PC-3 (cell line): ENCODE data around the gene PDE2A. TPM values are rescaled to one million over a fixed set of nuclear protein-coding genes. Genes with fewer than 3 reads are reported as not detected.

ENCODE experiments used
- ATAC-seq: fragments of 200-7000 bp; cut with Tn5 transposase; 2 replicates; pipeline ENCODE4 v1.9.1; 2020; ENCODE audit warnings: mild to moderate bottlenecking, moderate library complexity
- BruUV-seq: library from RNA; stranded (reverse); fragments of 400-500 nt; replicated peaks from 2 replicates; lab custom pipeline; 2021; lab: Mats Ljungman, UMichigan
- CTCF ChIA-PET: fragments of 300-600 bp; sonication (Branson Sonifier 250); formaldehyde crosslinking; loops from one replicate; lab custom pipeline; 2022; ENCODE audit warnings: antibody characterized with exemption; lab: Charles Lee
- POLR2A ChIA-PET: fragments of 300-600 bp; sonication (Branson Sonifier 250); formaldehyde crosslinking; loops from one replicate; lab custom pipeline; 2022; ENCODE audit warnings: antibody characterized with exemption; ENCODE audit not compliant: unreplicated experiment; lab: Charles Lee
- DNase-seq: peaks from one replicate; pipeline ENCODE4 v3.0.0-alpha.2; 2015
- H2AFZ ChIP-seq: fragments of 300-600 bp; sonication (generic); 2 replicates; pipeline ENCODE4 v1.6.0; 2016; ENCODE audit warnings: antibody characterized with exemption, low read length
- H3F3A ChIP-seq: fragments of 300-600 bp; sonication (generic); one replicate; pipeline ENCODE4 v1.6.0; 2017; ENCODE audit warnings: antibody characterized with exemption, low read length, control low read depth, mild to moderate bottlenecking; ENCODE audit not compliant: unreplicated experiment
- H3K27ac ChIP-seq: fragments of 300-600 bp; sonication (generic); 2 replicates; pipeline ENCODE4 v1.5.1; 2016; ENCODE audit warnings: mild to moderate bottlenecking, low read length
- H3K27me3 ChIP-seq: fragments of 300-600 bp; sonication (generic); 2 replicates; pipeline ENCODE4 v1.6.1; 2016; ENCODE audit warnings: low read length, mixed read lengths
- H3K36me3 ChIP-seq: fragments of 300-600 bp; sonication (generic); 2 replicates; pipeline ENCODE4 v1.6.1; 2016; ENCODE audit warnings: low read depth, mixed run types, low read length, mixed read lengths
- H3K4me1 ChIP-seq: fragments of 300-600 bp; sonication (generic); 2 replicates; pipeline ENCODE4 v1.5.1; 2016; ENCODE audit warnings: low read length; ENCODE audit not compliant: insufficient read depth
- H3K4me2 ChIP-seq: fragments of 300-600 bp; sonication (generic); 2 replicates; pipeline ENCODE4 v1.6.0; 2016; ENCODE audit warnings: low read length
- H3K4me3 ChIP-seq: fragments of 300-600 bp; sonication (generic); 2 replicates; pipeline ENCODE4 v1.5.1; 2016; ENCODE audit warnings: mild to moderate bottlenecking, low read length, mixed read lengths
- H3K79me2 ChIP-seq: fragments of 300-600 bp; sonication (generic); 2 replicates; pipeline ENCODE4 v1.6.1; 2017; ENCODE audit warnings: low read length, mixed read lengths
- H3K9ac ChIP-seq: fragments of 300-600 bp; sonication (generic); 2 replicates; pipeline ENCODE4 v1.6.0; 2016; ENCODE audit warnings: mild to moderate bottlenecking, low read length
- H3K9me2 ChIP-seq: fragments of 300-600 bp; sonication (generic); replicated peaks from 2 replicates; pipeline ENCODE4 v1.6.1; 2016; ENCODE audit warnings: mixed run types, low read length, mixed read lengths
- H3K9me3 ChIP-seq: fragments of 300-600 bp; sonication (generic); 2 replicates; pipeline ENCODE4 v1.6.1; 2016; ENCODE audit warnings: low read length, mixed read lengths
- H4K20me1 ChIP-seq: fragments of 300-600 bp; sonication (generic); 2 replicates; pipeline ENCODE4 v1.6.1; 2016; ENCODE audit warnings: low read length, mixed read lengths
- CTCF ChIP-seq: fragments of 300-600 bp; sonication (generic); conservative IDR thresholded peaks from 2 replicates; pipeline ENCODE4 v1.5.1; 2017; ENCODE audit warnings: antibody characterized with exemption, low read depth, mild to moderate bottlenecking, low read length
- EZH2 ChIP-seq: fragments of 300-600 bp; sonication (generic); IDR thresholded peaks from one replicate; pipeline ENCODE4 v1.6.1; 2017; ENCODE audit warnings: antibody characterized with exemption, mild to moderate bottlenecking, low read length; ENCODE audit not compliant: unreplicated experiment
- EZH2phosphoT487 ChIP-seq: fragments of 300-600 bp; sonication (generic); IDR thresholded peaks from 2 replicates; pipeline ENCODE4 v1.6.1; 2018; ENCODE audit warnings: mild to moderate bottlenecking, antibody characterized with exemption, low read length, borderline replicate concordance
- intact Hi-C: fragments of 100-400 bp; cut with micrococcal nuclease; formaldehyde crosslinking; loops from 2 replicates; pipeline ENCODE4 v1.9.0; 2023
- total RNA-seq: library from RNA; depleted of rRNA; stranded (reverse); fragments of >200 nt; gene quantifications from 2 replicates; pipeline ENCODE4 v1.2.3, GENCODE V29; 2014

The PDE2A gene
- total RNA-seq, 1 experiment from 2014 or later = 2.6 TPM

GRCh38 chr11:72671152-72672099 is 2.8 kb downstream of the PDE2A start:
- Histone ChIP-seq H3K4me3 (no peak overlapping the region), H3K79me2 (no peaks in the 10 kb centered on the region), H3K4me1 (no peaks in the 10 kb centered on the region), H3K9me3 (no peaks in the 10 kb centered on the region; the same call in 1 of the 2 replicates), H3K36me3 (no peaks in the 10 kb centered on the region), H3K27ac (no peak overlapping the region), H2AFZ (no peak overlapping the region), H3K4me2 (no peak overlapping the region), H3F3A (no peaks in the 10 kb centered on the region), H3K9ac (no peak overlapping the region), H3K9me2 (no peaks in the 10 kb centered on the region), H4K20me1 (no peaks in the 10 kb centered on the region), H3K27me3 (peaks cover 42% of the 10 kb centered on the region)
- POLR2A ChIA-PET = interaction anchor here (0.6 kb wide), 1 partner anchor 13 kb away, joined by 3 read pairs; no protein-coding TSS in a partner anchor
- TF ChIP-seq EZH2phosphoT487 (no peak), CTCF (no peak), EZH2 (no peak)
- ATAC-seq = no peak
- BruUV-seq = no TSS peak
- DNase-seq = no peak
- intact Hi-C loops = no loop called here
- CTCF ChIA-PET = no interaction called here

GRCh38 chr11:72670041-72670440 is 4.2 kb downstream of the PDE2A start:
- intact Hi-C loops = no loop called here
- Histone ChIP-seq H3F3A (no peaks in the 10 kb centered on the region), H4K20me1 (no peaks in the 10 kb centered on the region), H3K4me3 (no peak overlapping the region), H3K36me3 (no peaks in the 10 kb centered on the region), H3K4me2 (no peak overlapping the region), H3K9me3 (no peaks in the 10 kb centered on the region; the same call in 1 of the 2 replicates), H2AFZ (no peak overlapping the region), H3K79me2 (no peaks in the 10 kb centered on the region), H3K27ac (no peak overlapping the region), H3K9me2 (no peaks in the 10 kb centered on the region), H3K4me1 (no peaks in the 10 kb centered on the region), H3K9ac (no peak overlapping the region), H3K27me3 (peaks cover 30% of the 10 kb centered on the region)
- no TSS peak for BruUV-seq
- POLR2A ChIA-PET = no interaction called here
- CTCF ChIA-PET = no interaction called here
- TF ChIP-seq EZH2 (no peak), CTCF (no peak), EZH2phosphoT487 (no peak)
- DNase-seq = no peak
- ATAC-seq = no peak

- Histone ChIP-seq H3K4me3 (no peak overlapping the region), H3K4me2 (no peak overlapping the region), H3K9ac (no peak overlapping the region), H3K27me3 (peaks cover 25% of the 10 kb centered on the region), H3K27ac (no peak overlapping the region), H3K9me2 (no peaks in the 10 kb centered on the region), H3F3A (no peaks in the 10 kb centered on the region), H3K4me1 (no peaks in the 10 kb centered on the region), H4K20me1 (no peaks in the 10 kb centered on the region), H3K9me3 (no peaks in the 10 kb centered on the region; the same call in 1 of the 2 replicates), H3K36me3 (no peaks in the 10 kb centered on the region), H2AFZ (no peak overlapping the region), H3K79me2 (no peaks in the 10 kb centered on the region)
- ChIA-PET POLR2A (no interaction called here), CTCF (no interaction called here)
- DNase-seq (no peak), ATAC-seq (no peak)
- no TSS peak for BruUV-seq
- intact Hi-C loops = no loop called here
- no peak for TF ChIP-seq CTCF
- TF ChIP-seq EZH2 = no peak
These were observed 4.7 kb downstream of the PDE2A start for GRCh38 chr11:72669527-72669926.
